ENCODE data around the gene CYRIA.

GRCh38 chr2:16652296-16653082 is 13.1 kb downstream of the CYRIA start:
- TF ChIP-seq CTCF (IDR thresholded peaks at IDR 0.05) (no peak), POLR2A (IDR thresholded peaks at IDR 0.05) (no peak)
